NCI-H446 (cell line): Measurements from ENCODE around the gene CEBPB.
A peak's percentile ranks its signal among the peaks of the same experiment; 100 is the strongest.
"Not testable (repeated sequence)": the region's sequence is repeated elsewhere in the genome, so short reads cannot be mapped to it uniquely, and the experiment has no call there.

Experiments used
- DNase-seq, 2 experiments: peaks; one replicate each; lab custom pipeline; 2025; lab: John Stamatoyannopoulos, UW

Gene CEBPB

DNA sequence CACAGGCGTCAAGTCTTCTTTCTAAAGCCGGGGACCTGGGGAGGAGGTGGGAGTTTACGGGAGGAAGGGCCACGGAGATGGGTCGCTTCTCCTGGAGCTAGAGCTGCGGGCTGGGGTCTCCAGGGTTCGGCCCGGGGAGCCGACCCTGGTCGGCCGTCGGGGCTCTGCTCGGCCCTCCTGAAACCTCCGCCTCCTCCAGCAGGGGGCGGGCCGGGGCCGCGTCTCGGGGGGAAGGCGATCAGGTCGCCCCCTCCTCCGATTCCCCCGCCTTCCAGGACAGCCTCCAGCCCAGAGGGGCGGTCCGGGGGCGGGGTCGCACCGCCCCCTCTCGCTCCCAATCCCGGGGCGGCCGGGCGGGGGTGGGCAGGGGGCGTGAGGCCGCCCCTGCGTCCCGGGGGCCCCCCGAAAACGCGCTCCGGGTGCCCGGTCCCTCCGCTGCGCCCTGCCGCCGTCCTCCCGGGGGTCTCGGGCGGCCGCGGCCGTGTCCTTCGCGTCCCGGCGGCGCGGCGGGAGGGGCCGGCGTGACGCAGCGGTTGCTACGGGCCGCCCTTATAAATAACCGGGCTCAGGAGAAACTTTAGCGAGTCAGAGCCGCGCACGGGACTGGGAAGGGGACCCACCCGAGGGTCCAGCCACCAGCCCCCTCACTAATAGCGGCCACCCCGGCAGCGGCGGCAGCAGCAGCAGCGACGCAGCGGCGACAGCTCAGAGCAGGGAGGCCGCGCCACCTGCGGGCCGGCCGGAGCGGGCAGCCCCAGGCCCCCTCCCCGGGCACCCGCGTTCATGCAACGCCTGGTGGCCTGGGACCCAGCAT lies at the start of gene CEBPB:
TSS of gene CEBPB (plus strand) at position 580 of the 814 bp plus-strand sequence. CDS start at position 784, 204 bp downstream.
- peak; percentile 81 to 93 for DNase-seq

DNA sequence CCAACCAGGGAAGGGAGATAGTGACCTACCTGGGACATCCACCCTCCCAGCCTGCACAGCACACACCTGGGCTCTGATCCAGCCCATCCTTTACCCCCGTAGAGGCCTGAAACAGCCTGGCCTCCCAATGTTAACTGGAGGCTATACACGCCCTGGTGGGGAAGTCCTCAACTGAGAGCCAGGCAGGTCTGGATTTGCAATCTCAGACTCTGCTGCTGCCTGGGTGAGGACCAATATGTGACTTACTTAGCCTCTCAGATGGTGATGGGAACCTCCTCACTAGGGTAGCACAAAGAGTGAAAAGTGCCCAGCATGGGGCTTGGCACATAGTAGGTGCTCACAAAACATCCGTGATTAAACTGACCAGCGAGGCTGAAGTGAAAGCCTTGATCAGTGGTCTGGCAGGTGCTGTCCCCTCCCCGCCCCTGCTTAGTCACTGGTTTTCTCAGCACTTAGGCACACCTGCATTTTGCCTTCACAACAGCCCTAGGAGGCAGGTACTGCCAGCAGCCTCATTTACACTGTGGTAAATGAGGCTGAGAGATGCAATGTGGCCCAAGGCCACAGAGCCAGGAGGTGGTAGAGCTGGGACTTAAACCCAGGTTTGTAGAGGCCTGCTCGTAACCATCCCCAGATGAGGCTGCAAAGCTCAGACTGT lies 49.5 kb upstream of the CEBPB start:
- no peak for DNase-seq

DNA sequence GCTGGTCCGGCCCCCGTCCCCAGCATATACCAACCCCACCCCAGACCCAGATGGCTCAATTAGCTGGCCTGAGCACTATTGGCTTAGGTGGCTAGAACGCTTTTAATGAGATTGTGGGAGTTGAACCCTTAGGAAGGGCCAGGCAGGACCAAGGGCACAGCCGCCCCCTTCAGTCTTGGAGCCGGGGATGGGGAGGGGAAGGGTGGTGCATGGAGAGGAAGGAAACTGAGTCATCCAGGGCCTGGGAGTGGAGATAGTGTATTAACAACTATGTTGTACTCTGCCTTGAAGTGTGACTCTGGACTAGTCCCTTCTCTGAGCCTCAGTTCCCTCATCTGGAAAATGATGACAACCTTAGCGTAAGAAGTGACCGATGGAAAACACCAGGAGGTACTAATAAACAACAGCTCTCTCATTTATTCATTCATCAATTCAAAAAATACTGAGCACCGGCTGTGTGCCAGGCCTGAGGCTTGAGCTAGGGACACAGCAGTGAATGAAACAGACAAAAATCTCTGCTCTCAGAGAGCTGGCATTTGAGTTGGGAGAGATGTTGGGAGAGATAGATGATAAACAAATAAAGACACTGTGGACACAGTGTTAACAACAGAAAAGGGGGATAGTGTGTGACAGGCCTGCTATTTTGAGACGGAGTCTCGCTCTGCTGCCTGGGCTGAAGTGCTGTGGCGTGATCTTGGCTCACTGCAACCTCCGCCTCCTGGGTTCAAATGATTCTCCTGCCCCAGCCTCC lies 48.6 kb upstream of the CEBPB start:
- DNase-seq: no peak

DNA sequence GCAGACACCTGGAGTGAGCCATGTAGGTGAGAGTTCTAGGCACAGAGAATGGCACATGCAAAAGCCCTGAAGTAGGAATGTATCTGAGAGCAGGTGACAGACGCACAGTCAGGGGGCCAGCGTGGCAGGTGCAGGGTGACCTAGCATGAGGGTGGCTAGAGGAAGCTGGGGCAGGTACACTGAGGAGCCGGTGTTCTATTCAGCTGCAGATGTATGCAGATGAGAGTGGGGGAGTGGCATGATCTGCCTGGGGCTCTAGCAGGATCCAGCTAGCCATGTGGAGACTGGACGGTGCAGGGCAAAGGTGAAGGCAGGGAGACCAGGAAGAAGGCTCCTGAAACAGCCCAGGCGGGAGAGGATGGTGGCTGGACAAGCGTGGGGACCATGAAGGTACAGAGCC lies 47.8 kb upstream of the CEBPB start:
- no peak for DNase-seq

DNA sequence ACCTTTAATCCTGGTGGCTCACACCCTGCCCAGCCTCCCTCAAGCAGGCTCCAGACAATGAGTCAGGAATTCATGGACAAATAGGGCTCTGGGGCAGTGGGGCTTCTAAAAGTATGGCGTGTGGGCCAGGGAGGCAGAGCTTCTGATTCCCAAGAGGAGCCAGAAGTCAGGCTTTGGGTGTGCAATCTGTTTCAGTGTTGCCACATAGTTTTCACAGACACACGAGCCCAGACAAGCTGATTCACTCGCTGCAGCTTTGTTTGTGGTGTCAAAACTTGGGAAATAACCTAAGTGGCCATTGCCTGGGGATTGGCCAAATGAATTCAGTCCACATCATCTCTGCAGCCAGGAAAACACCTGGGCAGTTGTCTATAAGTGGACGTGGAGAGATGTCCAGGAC lies 46.3 kb upstream of the CEBPB start:
- DNase-seq: peak in 1 of 2 experiments; percentile 25

DNA sequence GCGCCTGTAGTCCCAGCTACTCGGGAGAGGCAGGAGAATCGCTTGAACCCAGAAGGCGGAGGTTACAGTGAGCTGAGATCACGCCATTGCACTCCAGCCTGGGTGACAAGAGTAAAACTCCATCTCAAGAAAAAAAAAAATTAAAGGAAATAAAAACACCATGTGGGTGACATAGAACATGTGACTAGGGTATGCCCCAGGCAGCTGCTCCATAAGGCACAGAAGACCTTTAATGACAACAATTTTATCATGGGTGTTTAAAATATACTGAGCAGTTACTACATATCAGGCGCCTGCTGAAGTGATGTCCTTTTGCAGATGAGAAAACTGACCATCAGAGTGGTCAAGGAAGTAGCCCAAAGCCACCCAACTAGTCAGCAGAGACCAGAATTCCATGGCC lies 45.1 kb upstream of the CEBPB start:
- DNase-seq: no peak

DNA sequence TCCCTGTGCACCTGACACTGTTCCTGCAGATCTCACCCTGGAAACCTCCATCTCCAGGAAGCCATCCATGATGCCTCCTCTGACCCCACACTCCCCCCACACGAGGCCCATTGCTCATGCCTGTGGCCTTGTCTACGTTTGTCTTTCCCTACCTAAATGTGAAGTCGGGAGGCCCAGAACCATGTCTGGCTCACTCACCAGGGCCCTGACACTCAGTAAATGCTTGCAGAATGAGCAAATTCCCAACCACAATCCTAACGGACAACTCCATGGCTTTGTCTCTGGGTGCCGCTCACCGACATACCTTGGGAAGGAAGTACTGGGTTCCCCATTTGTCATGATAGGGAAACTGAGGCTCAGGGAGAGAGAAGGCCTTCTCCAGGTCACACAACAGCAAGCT lies 44.4 kb upstream of the CEBPB start:
- no peak for DNase-seq

DNA sequence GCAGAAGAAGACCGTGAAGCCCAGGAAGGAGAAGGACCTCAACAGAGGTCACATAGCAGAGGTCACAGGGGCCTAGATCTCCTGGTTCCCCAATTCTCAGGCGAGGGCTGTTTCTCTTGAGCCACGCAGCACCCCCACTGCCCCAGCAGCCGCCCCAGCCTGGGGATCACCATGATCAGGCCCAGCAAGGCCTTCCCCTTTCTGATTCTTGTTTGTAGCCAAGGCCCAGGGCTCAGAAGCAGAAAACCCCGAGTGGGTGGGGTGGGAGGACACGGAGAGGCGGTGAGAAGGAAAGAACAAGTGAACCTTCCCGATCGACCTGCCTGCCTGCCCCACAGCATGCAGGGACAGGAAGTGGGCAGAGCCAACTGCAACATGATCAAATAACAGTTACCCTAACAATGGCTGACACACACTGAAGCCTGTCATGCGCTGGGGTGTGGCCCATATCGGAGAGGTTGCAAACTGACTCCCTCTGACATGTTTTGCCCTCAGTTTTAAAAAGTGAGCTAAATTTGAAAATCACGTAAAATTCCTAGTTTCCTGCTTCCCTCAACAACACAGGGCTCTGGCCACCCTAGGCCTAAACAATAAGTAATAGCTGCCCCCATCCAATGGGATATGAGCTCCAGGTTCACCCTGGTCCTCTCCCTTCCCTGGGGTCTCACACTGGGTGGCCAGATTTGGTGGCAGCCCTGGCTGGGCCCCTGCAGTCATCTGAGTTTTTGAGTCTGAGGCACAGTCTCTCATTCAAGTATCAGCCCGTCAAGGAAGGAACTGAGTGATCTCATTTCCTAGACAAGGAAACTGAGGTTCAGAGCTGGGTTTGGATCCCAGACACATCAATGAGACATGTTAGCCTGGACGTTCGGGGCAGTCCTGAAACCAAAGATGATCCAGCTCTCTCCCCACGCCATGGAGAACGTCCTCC lies 43.6 kb upstream of the CEBPB start:
- no peak for DNase-seq

DNA sequence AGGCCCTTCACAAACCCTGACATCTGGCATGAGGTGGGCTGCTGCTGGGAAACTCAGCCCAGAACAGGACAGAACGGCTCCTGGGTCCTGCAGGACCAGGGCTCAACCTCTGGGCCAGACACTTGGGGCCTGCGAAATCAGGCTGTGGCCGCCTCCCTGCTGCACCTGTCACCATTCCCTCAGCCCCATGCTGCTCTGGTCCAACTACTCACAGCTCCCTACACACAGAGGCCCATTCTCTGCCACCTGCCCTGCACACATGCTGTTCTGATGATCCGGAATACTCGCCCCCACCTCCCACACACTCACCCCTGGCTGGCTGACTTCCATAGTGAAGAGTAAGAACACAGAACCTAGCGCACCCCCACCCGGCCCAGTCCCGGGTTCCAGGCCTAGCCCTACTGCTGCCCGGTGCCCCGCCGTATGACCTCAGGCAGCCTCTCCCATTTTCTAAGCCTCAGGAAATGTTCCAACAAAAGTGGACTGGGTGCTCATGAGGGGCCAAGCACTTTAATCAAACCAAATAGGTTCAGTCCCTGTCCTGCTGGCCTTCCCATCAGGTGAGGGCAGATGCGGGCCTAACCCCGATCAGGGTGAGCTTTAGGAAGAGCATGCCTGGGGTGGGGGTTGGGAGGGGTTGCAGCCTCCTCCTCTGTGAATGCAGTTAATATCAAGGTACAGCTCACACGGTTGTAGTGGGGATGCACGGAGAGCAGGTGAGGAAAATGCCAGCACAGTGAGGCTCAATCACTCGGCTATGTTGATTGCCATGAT lies 41.0 kb upstream of the CEBPB start:
- DNase-seq: no peak

DNA sequence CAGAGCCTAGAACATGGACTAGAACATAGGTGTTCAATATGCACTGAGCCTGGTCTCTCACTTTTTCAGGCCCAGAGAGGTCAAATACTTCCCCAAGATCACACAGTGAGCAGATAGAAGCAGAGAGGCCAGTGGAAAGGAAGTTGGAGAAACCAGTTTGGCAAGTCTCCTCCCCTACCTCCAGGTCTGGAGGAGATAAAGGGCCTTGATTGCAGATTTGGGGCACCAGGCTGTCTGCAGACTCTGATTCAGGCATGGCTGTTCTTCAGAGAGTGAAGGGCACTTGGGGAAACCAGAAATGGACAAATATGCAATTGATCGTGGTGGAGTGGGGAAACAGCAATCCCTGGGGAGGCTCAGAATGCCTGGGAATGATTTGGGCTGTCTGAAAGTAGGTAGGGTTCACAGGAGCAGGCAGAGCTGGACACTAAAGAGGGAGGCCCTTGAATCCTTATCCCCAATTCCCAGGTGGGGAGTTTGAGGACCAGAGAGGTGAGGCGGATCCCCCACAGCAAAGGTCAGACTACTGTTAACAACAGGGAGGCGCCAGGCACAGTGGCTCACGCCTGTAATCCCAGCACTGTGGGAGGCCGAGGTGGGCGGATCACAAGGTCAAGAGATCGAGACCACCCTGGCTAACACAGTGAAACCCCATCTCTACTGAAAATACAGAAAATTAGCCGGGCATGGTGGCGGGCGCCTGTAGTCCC lies 39.4 kb upstream of the CEBPB start:
- DNase-seq: no peak

DNA sequence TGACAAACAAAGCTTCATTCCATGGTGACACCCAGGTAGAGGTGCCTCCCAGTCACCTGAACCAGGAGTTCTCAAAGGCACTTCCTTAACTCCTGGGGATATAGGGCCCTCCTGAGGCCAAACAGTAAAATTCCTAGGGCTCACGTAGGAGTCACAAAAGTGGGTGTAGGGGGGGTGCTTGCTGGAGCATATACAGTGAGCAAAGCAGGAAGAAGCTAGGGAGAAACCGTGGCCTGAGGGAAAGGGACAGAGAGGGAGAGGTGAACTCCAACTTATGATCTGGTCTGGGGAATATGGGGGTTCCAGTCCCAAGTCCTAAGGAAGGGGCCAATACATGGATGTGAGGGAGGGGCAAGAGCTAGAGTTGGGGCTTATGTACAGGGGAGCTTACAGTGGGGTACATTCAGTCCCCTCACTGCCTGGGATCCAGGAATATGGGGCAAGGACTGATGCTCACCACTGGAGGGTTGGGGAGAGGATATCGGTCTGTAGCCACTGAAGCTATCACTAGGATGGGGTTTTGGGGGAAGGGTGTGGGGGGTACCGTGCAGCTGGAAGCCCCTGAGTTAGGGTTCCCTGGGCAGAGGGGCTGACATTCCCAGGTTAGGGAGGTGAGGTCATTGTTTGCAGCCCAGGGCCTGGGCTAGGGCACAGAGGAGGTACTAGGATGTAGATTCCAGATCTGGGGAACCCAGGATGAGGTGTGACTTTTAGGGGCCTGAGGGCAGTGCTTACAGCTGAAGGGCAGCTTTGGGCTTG lies 38.1 kb upstream of the CEBPB start:
- DNase-seq: no peak

DNA sequence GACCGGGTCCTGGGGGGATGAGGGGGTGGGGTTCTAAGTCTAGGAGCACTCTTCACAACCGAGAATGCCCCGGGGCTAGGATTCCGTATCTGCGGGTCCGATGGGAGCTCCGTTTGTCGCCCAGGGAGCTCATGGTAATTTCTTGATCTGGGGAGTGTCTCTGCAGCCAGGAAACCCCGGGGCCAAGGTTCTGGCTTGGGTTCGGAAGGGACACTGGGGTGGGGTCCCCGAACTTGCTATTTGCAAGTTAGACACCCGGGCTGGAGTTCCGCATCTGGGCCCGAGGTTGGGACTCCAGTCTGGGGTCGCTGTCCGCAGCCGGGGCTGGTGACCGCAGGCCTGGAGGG lies 37.5 kb upstream of the CEBPB start:
- no peak for DNase-seq

DNA sequence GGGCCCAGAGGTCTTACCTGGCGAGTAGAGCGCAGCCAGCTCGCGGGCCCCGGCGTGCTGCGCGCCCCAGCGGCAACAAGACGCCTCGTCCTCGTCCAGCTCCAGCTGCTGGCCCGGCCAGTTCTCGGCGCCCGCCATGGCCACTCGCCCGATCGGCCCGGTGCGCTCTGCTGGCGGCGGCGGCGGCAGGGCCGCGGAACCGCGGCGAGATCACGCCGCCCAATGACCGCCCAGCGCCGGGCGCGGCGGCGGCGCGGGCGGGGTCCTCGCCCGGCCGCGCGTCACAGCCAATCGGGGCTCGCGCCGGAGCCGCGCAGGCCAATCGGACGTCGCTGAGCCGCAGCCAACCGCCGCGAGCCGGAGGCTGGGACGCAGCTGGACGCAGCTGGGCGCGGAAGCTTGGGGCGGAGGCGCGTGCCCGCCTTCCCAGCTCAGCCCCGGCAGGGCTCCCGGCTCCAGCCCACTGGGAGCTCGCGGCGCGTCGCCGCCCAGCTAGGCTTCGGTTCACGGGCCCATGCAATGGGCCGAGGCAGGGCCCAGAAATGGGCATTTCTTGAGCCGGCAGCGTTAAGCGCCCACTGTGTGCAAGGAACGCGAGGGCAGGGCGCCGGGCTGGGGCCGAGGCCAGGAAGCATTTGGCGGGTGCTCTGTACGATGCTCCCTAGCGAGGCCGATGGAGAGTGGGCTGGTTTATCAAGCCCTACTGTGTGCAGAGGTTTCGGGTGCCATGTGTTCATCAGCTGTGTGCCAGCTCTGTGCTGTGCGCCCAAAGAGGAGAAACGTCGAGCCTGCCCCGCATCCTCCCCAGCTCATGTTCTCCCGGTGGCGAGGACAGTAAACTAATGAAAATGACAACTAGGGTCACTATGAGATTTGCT lies 36.9 kb upstream of the CEBPB start, which contains the start of gene PEDS1:
TSS of gene PEDS1 (minus strand) at position 224 of the 878 bp plus-strand sequence. CDS start at position 138, 86 bp downstream.
- DNase-seq: peak; percentile 90 to 97

DNA sequence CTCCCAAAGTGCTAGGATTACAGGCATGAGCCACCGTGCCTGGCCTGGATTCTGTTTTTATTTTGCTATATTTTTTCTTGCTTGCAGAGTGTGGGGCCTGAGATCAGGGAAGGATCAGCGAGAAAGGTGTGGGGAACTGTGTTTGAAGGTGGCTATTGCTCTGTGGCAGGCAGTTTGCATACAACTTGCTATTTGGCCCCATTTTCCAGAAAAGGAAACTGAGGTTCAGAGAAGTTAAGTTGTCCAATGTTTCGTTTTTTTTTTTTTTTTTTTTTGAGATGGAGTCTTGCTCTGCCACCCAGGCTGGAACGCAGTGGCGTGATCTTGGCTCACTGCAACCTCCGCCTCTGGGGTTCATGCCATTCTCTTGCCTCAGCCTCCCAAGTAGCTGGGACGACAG lies 29.1 kb upstream of the CEBPB start:
- DNase-seq: not testable (repeated sequence)

DNA sequence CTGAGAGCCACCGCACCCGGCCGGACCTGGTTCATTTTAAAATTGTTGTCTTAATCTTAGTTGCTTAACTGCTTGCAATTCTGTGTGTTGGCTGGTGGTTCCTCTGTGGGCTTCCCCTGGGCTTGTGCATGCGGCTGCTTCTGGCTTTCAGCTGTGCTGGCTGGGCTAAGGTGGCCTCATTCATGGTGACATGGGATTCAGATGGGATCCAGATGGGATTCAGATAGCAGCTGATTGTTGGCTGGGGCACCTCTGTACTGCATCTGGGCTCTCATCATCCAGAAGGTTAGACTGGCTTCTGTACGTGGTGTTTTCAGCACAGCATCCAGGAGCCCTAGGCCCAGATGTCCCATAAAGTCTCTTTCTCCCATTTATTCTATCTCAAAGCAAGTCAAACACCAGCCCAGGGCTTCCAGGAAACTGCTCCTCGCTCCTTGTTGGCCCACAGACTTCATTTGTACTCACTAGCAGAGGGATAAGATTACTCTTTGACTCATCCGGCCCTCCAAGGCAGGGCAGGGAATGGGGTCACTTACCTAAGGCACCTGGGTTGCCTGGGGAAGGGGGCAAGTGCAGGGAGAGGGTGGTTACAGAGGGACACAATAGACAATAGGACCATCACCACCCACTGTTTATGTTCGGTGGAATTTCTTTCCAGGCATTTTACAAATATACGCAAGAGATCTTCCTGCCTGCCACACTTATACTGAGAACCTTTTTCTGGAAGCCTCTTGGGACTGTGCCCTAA lies 26.9 kb upstream of the CEBPB start:
- DNase-seq: no peak

DNA sequence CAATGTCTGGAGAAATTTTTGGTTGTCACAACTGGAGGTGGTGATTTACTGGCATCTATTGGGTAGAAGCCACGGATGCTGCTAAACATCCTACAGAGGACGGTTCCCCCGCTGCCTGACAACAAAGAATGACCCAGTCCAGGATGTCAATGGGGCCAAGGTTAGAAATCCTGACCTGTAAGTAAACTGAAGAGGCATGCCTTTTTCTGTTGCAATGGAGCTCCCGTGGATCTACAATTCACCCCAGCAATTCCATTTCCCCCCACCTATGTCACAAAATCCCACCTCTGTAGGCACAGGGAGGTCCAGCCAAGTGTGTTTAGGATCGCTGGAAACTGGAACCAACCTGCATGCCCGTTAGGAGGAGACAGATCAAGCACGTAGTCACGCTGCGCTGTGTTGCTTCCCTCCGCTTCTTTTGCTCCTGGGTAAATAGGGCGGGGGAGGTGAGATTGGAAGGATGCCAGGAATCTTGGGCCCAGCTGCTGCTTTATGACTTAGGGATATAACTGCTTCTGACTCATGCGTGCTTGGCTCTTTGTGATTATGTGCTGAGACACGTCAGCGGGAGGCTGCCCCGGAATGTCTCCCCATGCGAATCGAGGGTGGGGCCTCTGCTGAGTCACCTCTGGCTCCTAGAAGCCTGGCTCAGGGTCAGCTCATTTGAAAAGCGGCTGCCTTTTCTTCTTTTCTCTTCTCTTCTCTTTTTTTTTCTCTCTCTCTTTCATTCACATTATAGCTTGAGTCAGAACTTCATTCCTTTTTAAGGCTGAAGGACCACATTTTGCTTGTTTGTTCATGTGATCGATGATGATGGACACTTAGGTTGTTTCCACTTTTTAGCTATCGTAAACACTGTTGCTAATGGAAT lies 24.7 kb upstream of the CEBPB start:
- DNase-seq: peak; percentile 99

DNA sequence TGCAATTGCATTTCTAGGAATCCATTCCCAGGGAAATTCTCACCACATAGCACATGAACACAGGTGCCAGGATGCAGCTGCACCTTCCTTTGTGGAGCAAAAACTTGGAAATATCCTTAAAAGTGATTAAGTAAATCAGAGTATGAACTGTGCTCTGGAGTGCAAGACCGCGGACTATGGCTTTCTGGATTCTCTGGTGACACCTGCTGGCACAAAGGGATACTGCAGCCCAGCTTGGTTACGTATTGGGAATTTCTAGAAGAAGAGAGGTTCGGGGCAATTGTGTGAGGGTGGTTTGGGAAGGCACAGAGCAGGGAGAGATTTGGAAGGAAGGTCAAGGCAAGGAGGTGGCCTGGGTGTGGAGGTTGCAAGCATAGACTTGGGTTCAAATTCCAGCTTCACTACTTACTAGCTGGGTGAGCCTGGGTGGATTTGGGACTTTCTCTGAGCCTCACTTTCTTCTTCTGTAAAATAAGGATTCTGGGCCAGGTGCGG lies 21.3 kb upstream of the CEBPB start:
- DNase-seq: peak; percentile 16 to 90
